Cardiac fibroblast (primary cell): ENCODE measurements around the gene ENTPD7.
A peak's percentile ranks its signal among the peaks of the same experiment; 100 is the strongest.

Experiments used
- DNase-seq, 2 donors: peaks; one replicate each; pipeline versions ENCODE4 v3.0.0 to v3.0.0-alpha.2; 2010; ENCODE audit warnings: low read depth in 2 of 2
- H3K4me3 ChIP-seq, 2 donors: replicated peaks in 1 of 2; 1 replicate in 1 of 2; 2 replicates in 1 of 2; pipeline ENCODE4 v1.5.1; 2011; ENCODE audit warnings: low read depth in 2 of 2, low read length in 2 of 2, mild to moderate bottlenecking in 2 of 2, moderate library complexity in 1 of 2
- CTCF ChIP-seq: IDR thresholded peaks from one replicate; pipeline ENCODE4 v1.5.1; 2011; ENCODE audit warnings: low read depth, mild to moderate bottlenecking, low read length, inconsistent platforms

Gene ENTPD7, protein sequence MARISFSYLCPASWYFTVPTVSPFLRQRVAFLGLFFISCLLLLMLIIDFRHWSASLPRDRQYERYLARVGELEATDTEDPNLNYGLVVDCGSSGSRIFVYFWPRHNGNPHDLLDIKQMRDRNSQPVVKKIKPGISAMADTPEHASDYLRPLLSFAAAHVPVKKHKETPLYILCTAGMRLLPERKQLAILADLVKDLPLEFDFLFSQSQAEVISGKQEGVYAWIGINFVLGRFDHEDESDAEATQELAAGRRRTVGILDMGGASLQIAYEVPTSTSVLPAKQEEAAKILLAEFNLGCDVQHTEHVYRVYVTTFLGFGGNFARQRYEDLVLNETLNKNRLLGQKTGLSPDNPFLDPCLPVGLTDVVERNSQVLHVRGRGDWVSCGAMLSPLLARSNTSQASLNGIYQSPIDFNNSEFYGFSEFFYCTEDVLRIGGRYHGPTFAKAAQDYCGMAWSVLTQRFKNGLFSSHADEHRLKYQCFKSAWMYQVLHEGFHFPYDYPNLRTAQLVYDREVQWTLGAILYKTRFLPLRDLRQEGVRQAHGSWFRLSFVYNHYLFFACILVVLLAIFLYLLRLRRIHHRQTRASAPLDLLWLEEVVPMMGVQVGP

DNA sequence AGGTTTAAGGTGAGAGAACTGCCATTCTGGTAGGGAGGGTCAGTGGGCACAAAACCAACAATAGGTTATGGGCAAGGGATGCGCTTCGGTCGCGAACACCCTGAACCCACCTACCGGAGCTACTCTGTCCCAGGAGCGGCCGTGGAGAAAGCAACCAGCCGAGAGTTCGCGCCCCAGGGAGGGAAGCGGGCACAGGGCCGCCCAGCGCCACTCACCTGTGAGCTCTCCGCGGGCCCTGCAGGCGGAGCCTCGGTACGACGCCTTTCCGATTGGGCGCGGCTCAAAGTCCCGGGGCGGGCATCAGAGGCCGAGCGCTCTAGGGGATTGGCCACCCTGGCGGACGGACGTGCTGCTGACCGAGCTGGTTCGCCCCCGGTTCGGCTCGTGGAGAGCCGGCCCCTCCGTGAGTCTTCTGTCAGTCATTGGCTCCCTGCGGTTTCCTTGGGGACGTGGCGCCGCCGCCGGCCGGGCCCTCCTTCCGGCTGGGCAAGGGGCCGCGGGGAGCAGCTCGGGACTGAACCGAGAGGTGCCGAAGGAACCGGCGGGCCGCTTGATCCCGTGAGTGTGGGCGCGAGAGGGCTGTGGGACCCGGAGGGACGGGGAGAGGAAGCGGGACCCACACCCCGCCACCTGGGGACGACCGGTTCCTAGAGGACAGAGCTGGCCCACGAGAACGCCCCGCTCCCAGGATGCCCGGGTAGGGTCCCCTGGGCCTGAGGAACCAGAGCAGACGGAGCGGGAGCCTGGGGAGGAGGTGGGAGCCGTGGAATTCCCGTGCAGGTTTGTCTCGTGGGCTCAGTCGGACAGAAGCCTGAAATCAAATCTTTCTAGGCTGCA is at the start of gene ENTPD7:
ENTPD7 (plus strand) TSS at position 479 of the 837 bp plus-strand sequence. CDS start 448 bp downstream, outside the sequence.
- H3K4me3 ChIP-seq: peak within 1 kb of the TSS; percentile 89 to 91
- TF ChIP-seq CTCF: peak; percentile 33
- DNase-seq: peak; percentile 95 to 96

DNA sequence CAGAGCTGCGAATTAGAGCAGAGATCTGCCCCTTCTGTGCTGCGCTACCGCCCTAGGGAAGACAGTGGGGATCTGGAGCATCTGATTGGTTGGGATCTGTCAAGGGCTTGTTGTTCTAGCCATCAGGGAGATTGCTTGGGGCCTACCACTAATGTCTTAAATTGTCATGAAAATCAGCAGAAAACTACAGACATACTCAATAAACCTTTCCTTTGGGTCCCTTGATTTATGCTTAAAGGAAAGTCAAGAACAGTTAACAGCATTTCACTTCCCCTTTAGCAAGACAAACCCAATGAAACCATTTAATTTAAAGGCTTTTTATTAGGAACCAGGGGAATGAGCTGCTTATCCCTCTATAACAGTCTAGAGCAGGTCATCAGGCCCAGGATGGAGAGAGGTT is 49.1 kb upstream of the ENTPD7 start:
- H3K4me3 ChIP-seq: no peak overlapping the region

GRCh38 chr10:99611326-99611725 is 48.0 kb upstream of the ENTPD7 start:
- no peak overlapping the region for H3K4me3 ChIP-seq

More for the DNA sequence above, 49.1 kb upstream of the ENTPD7 start:
- TF ChIP-seq CTCF: no peak
- DNase-seq: no peak

GRCh38 chr10:99612167-99612831 is 47.0 kb upstream of the ENTPD7 start:
- peak; percentile 74 to 75 for DNase-seq
- TF ChIP-seq CTCF: peak; percentile 82
- H3K4me3 ChIP-seq: no peak overlapping the region

More at GRCh38 chr10:99611326-99611725, 48.0 kb upstream of the ENTPD7 start:
- DNase-seq: no peak
- no peak for TF ChIP-seq CTCF

GRCh38 chr10:99615426-99615825 is 43.9 kb upstream of the ENTPD7 start:
- no peak overlapping the region for H3K4me3 ChIP-seq
- TF ChIP-seq CTCF: no peak
- DNase-seq: no peak

DNA sequence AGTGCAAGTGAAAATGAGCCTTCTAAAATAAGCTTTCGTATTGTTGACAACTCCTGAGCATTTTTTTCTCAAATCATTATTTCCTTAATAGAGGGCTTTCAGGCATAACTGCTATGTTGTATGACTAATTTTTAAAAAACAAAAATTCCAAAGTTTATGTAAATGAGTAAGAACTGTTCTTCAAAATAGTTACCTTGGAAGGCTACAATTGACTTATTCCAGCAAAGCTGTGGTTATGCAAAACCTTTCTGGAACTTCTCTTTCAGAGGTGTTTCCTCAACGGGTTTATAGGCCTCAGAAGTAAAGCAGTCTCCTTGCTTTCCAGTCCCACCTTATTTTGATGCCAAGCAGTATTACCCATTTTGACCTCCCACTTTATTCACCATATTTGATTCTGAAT is 41.6 kb upstream of the ENTPD7 start:
- TF ChIP-seq CTCF: no peak
- no peak for DNase-seq
- no peak overlapping the region for H3K4me3 ChIP-seq
